Activated naive CD4-positive, alpha-beta T cell treated with anti-CD3 and anti-CD28 coated beads, Interleukin-2, amount 50 U/mL, for 72 hours (primary cell): ENCODE data around the gene JKAMP. TPM values are rescaled to one million over a fixed set of nuclear protein-coding genes. Genes with fewer than 3 reads are reported as not detected.

Experiments used
- ATAC-seq, 2 donors: fragments of 150-1000 bp; cut with Tn5 transposase; 2 replicates each; pipeline ENCODE4 v1.10.0; 2021; ENCODE audit warnings: mild to moderate bottlenecking in 2 of 2, moderate library complexity in 2 of 2
- DNase-seq, 2 donors: peaks; one replicate each; pipeline ENCODE4 v3.0.0; 2021 to 2022; ENCODE audit warnings: low spot score in 2 of 2
- H3K27ac Mint-ChIP-seq, 2 donors: one replicate each; pipeline ENCODE4 v1.8.0; 2022; ENCODE audit warnings: mild to moderate bottlenecking in 2 of 2, mixed read lengths in 2 of 2
- H3K36me3 Mint-ChIP-seq, 2 donors: one replicate each; pipeline ENCODE4 v1.8.0; 2022; ENCODE audit warnings: mixed read lengths in 2 of 2
- H3K9me3 Mint-ChIP-seq, 2 donors: one replicate each; pipeline ENCODE4 v1.8.0; 2022; ENCODE audit warnings: mixed read lengths in 2 of 2
- total RNA-seq, 2 donors: library from RNA; stranded (reverse); gene quantifications; one replicate each; pipeline ENCODE4 v1.2.3, GENCODE V29; 2022

The JKAMP gene
- total RNA-seq, 2 donors from 2014 or later: 23.5 to 25.0 TPM

GRCh38 chr14:59509101-59509500 is 24.8 kb downstream of the JKAMP start:
- no peak overlapping the region for H3K27ac Mint-ChIP-seq
- H3K36me3 Mint-ChIP-seq: peaks cover 0 to 1% of the 10 kb centered on the region in 2 donors
- DNase-seq (no peak), ATAC-seq (no peak)
- no peaks in the 10 kb centered on the region for H3K9me3 Mint-ChIP-seq

- Mint-ChIP-seq H3K36me3 (peaks cover 0 to 4% of the 10 kb centered on the region in 2 donors), H3K27ac (no peak overlapping the region), H3K9me3 (peaks cover 0 to 3% of the 10 kb centered on the region in 2 donors)
- ATAC-seq (no peak), DNase-seq (no peak)
Measured at GRCh38 chr14:59510001-59510400, 25.7 kb downstream of the JKAMP start.

- peaks cover 0 to 8% of the 10 kb centered on the region in 2 donors for H3K36me3 Mint-ChIP-seq
- H3K27ac Mint-ChIP-seq: no peak overlapping the region
- no peak for DNase-seq
- ATAC-seq: no peak
- H3K9me3 Mint-ChIP-seq: peaks cover 0 to 3% of the 10 kb centered on the region in 2 donors
Measured at GRCh38 chr14:59510966-59511365, 26.6 kb downstream of the JKAMP start.

- Mint-ChIP-seq H3K36me3 (peaks cover 0 to 8% of the 10 kb centered on the region in 2 donors), H3K27ac (no peak overlapping the region), H3K9me3 (peaks cover 0 to 3% of the 10 kb centered on the region in 2 donors)
- DNase-seq: no peak
- no peak for ATAC-seq
Measured at GRCh38 chr14:59511916-59512575, 27.7 kb downstream of the JKAMP start.

GRCh38 chr14:59520224-59520623 is 35.9 kb downstream of the JKAMP start:
- Mint-ChIP-seq H3K27ac (no peak overlapping the region), H3K9me3 (no peaks in the 10 kb centered on the region), H3K36me3 (peaks cover 0 to 4% of the 10 kb centered on the region in 2 donors)
- ATAC-seq (no peak), DNase-seq (no peak)

- H3K9me3 Mint-ChIP-seq: peaks cover 0 to 7% of the 10 kb centered on the region in 2 donors
- DNase-seq (no peak), ATAC-seq (peak in 1 of 2 donors; percentile 20)
- H3K36me3 Mint-ChIP-seq: peaks cover 0 to 4% of the 10 kb centered on the region in 2 donors
- H3K27ac Mint-ChIP-seq: no peak overlapping the region
Measured at GRCh38 chr14:59529189-59529588, 44.9 kb downstream of the JKAMP start.

GRCh38 chr14:59530349-59530748 is 46.0 kb downstream of the JKAMP start:
- ATAC-seq (no peak), DNase-seq (no peak)
- peaks cover 0 to 4% of the 10 kb centered on the region in 2 donors for H3K36me3 Mint-ChIP-seq
- H3K9me3 Mint-ChIP-seq: peaks cover 0 to 7% of the 10 kb centered on the region in 2 donors
- no peak overlapping the region for H3K27ac Mint-ChIP-seq

- peaks cover 0 to 7% of the 10 kb centered on the region in 2 donors for H3K9me3 Mint-ChIP-seq
- no peak for DNase-seq
- peaks cover 0 to 4% of the 10 kb centered on the region in 2 donors for H3K36me3 Mint-ChIP-seq
- H3K27ac Mint-ChIP-seq: no peak overlapping the region
- ATAC-seq: no peak
Measured at GRCh38 chr14:59532419-59532818, 48.1 kb downstream of the JKAMP start.

GRCh38 chr14:59534361-59534987 is 50.2 kb downstream of the JKAMP start:
- Mint-ChIP-seq H3K36me3 (no peaks in the 10 kb centered on the region), H3K9me3 (no peaks in the 10 kb centered on the region), H3K27ac (no peak overlapping the region)
- DNase-seq (no peak), ATAC-seq (no peak)

GRCh38 chr14:59537476-59537875 is 53.2 kb downstream of the JKAMP start:
- Mint-ChIP-seq H3K27ac (no peak overlapping the region), H3K36me3 (no peaks in the 10 kb centered on the region), H3K9me3 (no peaks in the 10 kb centered on the region)
- DNase-seq (no peak), ATAC-seq (no peak)

- DNase-seq (no peak), ATAC-seq (no peak)
- Mint-ChIP-seq H3K36me3 (no peaks in the 10 kb centered on the region), H3K9me3 (no peaks in the 10 kb centered on the region), H3K27ac (no peak overlapping the region)
Measured at GRCh38 chr14:59538936-59539335, 54.6 kb downstream of the JKAMP start.

GRCh38 chr14:59540852-59541251 is 56.5 kb downstream of the JKAMP start:
- no peak for DNase-seq
- Mint-ChIP-seq H3K9me3 (no peaks in the 10 kb centered on the region), H3K36me3 (no peaks in the 10 kb centered on the region), H3K27ac (no peak overlapping the region)
- ATAC-seq: no peak

- no peaks in the 10 kb centered on the region for H3K9me3 Mint-ChIP-seq
- ATAC-seq: no peak
- H3K27ac Mint-ChIP-seq: no peak overlapping the region
- DNase-seq: no peak
- H3K36me3 Mint-ChIP-seq: no peaks in the 10 kb centered on the region
Measured at GRCh38 chr14:59541731-59542130, 57.4 kb downstream of the JKAMP start.

GRCh38 chr14:59543873-59544272 is 59.6 kb downstream of the JKAMP start:
- ATAC-seq (no peak), DNase-seq (no peak)
- H3K27ac Mint-ChIP-seq: no peak overlapping the region
- H3K36me3 Mint-ChIP-seq: peaks cover 0 to 5% of the 10 kb centered on the region in 2 donors
- H3K9me3 Mint-ChIP-seq: no peaks in the 10 kb centered on the region

- ATAC-seq (no peak), DNase-seq (no peak)
- H3K27ac Mint-ChIP-seq: no peak overlapping the region
- H3K36me3 Mint-ChIP-seq: peaks cover 0 to 7% of the 10 kb centered on the region in 2 donors
- no peaks in the 10 kb centered on the region for H3K9me3 Mint-ChIP-seq
Measured at GRCh38 chr14:59547310-59547709, 63.0 kb downstream of the JKAMP start.
